ENCODE results near the gene NUP50. TPM values are rescaled to one million over a fixed set of nuclear protein-coding genes. Genes with fewer than 3 reads are reported as not detected.

Gene NUP50
- polyA plus RNA-seq, 1 donor, result 18.7 TPM

DNA sequence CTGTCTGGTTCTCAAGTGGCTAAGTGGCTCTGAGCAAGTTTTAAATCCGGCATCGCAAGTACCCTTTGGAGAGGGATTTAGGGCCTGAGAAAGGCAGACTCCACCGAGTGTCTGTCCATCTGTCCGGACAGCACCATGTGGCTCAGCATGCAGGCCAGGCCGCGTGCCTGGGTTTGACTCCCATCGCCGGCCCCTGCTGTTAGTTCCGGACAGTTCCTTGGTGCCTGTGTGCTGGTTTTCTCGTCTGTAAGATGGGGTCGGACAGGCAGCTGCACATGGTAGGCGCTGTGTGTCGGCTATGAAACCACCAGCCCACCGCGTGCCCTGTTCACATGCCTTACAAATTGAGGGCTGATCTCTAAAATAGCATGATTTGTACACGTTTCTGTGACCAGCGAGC lies 31.0 kb downstream of the NUP50 start:
- DNase-seq (ENCODE audit: low read depth), result no peak

DNA sequence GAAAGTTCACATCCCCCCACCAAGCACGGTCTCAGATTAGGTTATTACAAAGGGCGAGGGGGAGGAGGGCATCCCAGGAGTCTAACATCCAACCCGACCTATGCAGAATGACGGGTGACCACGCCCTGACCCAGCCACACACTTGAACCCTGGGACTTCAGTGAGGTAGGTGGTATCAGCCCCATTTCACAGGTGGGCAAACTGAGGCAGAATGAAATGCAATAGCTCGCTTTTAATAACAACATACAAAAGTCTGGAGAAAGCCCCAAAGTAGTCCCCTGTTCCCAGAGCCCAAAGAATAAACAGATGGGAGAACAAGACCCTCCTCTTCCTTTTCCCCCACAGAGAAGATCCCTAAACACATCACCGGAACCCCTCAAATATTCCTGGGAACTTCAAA lies 31.9 kb downstream of the NUP50 start:
- no peak for DNase-seq (ENCODE audit: low read depth)

DNA sequence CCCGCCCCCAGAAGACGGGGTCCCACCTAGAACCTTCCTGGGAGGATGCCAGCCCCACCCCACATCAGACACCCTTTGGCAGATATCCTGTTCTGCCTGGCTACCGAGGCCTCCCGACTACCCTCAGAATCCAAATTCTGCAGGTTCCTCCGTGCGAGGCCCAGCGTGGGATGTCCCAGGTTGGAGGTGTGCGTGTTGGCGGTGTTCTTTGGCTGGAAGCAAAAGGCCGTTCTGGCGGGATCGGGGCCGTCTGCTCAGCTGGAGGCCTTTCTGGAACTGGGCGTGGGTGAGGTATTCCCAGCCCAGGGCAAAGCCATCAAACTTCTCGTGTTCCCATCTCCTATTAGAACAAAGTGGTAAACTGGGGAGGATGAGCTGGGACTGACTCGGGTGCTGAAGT lies 32.6 kb downstream of the NUP50 start:
- no peak for DNase-seq (ENCODE audit: low read depth)

DNA sequence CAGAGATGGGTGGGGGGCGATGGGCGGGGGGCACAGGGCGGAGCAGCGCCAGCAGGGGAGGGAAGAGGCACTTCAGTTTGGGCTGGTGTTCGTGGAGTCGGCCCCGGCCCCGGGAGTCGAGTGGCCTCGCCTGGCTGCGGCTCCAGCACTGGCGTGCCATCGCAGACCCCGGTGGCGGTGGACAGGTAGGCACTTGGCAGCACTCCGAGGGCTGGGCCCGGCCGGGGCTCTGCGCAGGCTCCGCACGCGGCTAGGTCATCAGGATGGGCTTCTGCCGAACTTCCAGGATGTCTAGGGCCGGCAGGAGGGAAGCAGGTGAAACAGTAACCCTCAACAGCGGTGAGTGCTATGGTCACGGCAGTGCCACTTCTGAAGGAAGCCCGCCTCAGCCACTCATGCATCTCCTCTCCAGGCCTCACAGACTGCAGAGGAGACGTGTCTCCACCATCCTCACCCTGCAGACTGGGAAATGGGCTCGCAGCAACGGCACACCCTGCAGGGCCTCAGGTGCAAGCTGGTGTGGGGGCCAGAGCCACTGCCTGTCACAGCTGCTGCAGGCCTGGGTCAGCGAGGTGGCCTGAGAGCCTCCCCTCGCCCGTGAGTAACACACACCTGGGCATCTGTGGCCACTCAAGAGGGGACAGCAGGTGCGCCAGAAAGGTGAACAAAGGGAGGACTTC lies 33.3 kb downstream of the NUP50 start:
- no peak for DNase-seq (ENCODE audit: low read depth)

DNA sequence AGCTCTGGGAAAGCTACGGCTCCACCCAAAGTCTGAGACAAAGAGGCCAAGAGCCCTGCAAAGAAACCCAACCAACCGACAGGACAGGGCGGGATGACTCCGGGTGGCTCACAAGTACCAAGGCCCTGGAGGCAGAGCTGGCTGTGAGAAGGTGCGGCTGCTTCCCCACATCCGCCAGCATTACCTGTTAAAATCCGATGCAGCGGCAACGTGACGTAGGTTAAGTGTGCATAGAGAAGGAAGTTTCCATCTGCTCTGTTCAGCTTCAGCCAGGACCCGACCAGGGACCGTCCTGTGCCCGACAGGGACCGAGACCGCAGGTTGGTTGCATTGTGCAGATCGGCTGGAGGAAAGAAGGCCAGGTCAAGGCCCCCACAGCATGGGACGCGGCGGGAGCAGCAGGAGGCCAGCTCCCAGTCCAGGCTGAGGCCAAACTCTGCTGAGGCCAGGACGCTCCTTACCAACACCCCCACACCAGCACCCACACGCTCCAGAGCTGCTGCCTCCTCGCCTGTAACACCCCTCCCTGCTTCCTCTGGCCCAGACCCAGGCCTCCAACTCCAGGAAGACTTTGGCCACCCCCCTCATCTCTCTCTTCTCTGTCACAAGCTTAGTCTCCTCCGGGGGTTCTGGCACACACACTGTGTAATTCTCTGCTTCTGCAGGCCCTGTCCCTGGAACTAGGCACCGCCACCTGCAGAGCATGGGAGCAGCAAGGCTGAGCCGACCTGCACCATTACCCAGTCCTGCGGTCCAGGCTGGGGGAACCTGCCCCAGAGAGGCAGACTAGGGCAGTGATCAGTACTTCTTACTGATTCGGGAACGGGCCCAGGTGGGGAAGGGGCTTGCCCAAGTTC lies 34.1 kb downstream of the NUP50 start:
- no peak for DNase-seq (ENCODE audit: low read depth)

DNA sequence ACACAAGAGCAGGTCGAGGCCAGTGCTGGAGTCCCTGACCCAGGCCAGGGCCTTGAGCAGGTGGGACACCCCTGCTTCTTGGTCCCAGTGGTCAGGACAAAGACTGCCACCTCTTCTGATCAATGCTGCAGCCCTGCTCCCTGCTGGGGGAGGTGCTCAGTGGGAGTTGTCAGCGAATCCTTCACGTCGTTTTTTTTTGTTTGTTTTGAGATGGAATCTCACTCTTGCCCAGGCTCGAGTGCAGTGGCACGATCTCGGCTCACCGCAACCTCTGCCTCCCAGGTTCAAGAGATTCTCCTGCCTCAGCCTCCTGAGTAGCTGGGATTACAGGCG lies 34.7 kb downstream of the NUP50 start:
- no peak for DNase-seq (ENCODE audit: low read depth)

DNA sequence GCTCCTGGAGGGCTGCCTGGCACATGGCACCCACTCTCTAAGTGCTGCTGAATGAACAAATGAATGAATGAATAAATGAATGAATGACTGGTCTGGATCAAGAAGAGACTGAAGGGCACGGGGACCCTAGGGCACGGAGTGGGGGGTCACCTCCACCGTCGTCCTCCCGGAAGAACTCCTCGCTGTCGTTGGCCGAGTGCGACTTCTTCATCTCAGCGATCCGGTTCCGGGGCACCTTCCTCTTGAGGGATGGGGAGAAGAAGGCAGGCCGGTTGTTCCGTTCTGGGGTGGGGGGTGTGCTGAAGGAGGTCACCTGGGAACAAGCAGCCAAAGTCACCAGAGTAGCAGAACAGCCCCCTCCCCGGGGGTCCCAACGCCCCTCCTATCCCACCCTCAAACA lies 36.0 kb downstream of the NUP50 start:
- DNase-seq (ENCODE audit: low read depth), result no peak

DNA sequence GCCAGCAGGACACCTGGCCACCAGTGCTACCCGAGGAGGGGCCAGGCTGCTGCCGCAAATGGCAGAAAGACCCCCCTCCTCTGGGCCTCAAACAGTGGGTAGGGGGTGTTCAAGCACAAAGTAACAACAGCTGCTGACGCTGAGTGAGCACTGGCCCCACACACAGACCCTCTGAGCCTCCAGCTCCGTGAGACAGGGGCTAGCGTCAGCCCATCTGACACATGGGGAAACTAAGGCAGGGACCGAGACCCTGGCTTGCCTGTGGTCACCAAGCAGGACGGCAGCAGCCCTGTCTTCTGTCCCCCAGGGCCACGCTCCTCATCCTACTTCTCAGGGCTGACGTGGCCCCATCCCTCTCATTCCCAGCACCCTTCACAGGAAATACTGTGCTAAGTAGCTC lies 36.5 kb downstream of the NUP50 start:
- no peak for DNase-seq (ENCODE audit: low read depth)

DNA sequence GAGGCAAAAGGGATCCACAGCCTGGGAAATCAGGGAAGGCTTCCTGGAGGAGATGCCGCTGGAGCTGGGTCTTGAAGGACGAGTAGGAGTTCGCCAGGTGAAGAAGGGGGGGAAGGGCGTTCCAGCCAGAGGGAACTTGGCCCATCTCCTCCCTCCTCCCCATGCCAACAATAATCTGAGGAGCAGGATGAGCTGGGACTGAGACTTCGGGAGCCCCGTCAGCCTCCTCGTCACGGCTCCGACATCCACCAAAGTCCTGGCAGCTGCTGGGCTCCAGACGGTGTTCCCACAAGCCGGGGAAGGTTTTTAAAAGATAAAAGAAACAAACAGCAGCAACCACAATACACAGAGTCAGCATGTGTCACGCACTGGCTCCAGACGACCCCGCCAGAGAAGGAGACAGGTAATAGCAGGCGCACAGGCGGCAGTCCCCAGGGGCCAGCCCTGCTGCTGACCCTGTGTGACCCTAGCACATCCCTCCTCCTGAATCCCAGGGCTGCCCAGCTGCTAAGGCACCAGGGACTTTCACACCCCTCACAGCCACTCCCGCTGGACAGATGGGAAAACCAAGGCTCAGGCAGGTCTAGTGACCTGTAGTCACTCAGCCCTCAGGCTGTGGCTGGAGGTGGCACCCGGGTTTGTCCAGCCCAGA lies 37.3 kb downstream of the NUP50 start:
- DNase-seq (ENCODE audit: low read depth), result no peak

DNA sequence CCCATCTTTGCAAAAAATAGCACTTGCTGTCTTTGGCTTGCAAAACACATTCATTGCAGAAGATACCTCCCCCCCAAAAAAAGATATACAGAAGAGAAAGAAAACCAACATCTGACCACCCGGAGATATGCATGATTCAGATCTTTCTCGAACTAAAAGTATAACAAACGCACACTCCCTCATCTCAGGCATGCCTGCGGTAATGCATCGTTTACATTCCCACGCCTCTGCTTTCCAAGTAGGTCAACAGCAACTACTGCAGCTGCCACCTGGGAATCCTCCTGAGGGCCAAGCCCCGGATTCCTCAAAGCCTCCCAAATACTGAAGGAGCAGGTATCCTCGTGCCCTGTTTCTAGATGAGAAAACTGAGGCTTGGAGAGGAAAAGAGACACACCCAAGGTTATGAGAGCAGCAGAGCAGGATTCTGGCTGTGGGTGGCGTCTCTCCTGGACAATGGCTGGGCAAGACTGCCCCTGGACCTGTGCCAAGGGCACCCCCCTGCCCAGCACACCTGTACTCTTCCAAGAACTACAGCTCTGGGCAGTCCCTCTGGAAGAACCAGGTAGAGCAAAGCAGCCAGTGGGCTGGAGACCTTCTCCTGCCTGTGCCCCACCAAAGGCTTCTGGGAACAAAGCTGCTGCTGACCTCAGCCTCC lies 38.1 kb downstream of the NUP50 start:
- no peak for DNase-seq (ENCODE audit: low read depth)

DNA sequence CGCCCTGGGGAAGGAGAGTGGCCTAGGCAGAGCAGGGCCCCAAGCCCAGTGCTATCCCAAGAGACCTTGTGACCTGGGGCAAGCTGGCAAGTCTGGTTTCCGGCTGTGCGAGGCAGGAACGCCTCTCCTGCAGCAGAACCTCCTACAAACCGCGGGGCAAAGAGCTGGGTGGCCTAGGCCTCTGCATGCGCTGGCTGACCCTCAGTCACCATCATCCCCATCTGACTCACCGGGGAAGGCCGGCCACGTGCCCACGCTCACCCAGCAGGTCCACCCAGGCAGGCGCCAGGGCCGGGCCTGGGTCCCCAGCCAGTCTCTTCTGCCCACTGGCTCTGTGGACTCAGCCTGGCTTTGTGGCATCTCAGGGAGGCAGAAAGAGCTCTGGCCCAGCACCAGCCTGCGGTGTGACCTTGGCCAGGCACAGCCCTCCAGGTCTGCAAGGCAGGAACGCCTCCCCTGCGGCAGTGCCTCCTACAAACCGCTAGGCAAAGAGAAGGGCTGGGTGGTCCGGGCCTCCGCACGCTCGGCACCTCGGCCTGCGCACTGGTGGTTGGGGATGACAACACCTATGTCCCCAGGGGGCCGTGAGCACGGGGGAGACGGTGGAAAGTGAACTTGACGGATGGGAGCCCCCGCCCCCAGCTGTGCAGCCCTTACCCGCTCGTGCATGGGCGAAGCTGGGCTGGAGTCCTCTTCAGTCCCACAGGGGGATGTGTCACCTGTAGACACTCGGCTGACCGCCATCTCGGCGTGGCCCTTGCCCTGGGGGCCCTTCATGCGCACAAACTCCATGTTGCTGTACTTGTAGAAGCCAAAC lies 38.8 kb downstream of the NUP50 start:
- DNase-seq (ENCODE audit: low read depth), result no peak

DNA sequence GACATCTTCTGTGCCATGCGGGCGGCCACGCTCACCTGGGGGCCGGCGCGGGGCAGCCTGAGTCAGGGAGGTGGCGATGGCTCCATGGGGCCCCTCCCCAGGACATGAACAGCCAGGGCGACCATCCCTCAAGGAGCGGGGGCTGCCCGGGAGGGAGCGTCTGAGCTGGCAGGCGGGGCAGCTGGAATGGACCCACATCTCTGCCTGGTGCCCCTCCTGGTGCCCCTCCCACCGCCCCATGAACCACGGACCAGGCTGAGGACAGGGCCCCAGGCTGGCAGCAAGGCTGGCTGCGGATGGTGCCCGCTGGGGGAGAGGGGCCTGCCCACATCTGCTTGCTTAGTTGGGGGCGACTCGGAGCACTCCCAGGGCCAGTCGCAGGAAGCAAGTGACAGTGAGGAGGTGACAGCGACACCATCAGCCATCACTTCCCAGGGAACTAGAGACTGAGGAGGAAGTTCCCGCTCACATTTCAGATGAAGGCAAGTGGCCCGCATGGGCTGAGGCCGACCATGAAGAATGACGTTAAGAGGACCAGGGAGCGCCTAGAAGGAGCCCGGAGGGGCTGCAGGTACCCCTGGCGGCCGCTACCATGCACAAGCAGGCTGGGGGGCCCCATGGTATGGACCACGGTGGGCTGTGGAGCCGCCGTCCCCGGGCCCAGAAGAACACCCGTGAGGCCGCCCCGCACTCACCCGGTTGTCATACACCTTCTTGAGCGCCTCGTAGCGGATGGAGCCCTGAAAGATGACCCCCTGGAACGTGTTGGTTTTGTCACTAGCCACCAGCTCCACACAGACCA lies 39.6 kb downstream of the NUP50 start:
- no peak for DNase-seq (ENCODE audit: low read depth)

DNA sequence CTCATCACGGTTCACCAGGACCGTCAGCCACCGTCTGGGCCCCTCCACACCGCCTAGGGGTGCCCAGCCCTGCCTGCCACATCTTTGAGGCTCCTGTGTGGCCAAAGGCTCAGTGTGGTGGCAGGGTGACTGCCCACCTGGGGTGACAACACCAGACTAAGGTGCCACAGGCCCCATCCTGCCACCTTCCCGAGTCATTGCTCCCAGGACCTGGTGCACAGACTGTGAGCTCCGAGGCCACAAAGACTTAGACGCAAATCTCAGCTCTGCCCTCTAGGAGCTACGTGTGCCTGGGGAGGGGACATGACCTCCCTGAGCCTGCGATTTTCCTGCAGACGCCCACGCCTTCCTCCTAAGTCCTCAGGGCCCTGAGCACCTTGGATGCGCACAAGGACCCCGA lies 40.5 kb downstream of the NUP50 start:
- no peak for DNase-seq (ENCODE audit: low read depth)

DNA sequence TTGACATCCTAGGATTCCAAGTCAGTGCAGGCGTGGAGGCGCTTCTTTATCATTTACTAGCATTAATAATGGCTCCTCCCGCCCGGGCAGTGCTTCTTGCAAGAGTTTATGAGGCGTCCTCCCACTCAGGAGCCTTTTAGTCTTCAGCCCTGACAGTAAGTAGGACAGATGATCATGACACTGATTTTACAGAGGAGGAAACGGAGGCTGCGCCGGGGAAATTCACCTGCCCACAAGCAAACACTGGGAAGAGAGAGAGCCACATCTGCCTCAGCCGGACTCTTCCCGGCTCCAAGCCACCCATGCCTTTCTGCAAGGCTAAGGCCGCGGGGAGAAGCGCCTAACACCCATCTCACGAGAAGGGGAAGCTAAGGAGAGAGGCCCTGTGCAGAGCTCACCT lies 41.1 kb downstream of the NUP50 start:
- DNase-seq (ENCODE audit: low read depth), result no peak

DNA sequence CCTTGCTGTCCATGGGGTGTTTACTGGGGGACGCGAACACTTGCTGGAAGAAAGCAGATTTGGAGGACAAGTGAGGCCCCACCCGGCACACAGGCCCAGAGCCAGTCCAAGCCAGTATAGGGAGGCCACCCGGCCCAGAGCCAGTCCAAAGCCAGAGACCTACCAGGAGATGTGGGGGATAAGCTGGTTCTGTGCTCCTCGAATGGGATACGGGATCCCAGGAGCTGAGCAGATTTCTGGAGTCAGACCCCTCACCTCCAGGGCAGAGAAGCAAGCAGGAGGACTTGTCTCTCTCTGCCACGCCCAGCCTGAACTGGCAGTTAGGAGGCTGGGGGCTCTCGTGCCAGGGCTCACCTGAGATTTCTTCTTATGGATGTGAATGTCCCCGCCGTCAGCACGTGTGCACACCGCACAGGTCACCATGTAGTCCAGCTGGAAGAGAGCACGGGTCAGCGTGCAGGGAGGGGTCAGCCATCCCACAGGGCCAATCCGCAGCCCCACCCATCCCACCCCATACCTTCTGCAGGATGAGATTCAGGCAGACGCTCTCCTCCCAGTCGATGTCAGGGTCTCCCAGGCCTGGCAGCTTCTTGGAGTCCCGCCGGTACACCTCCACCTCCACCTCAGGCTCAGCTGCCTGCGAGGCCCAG lies 41.7 kb downstream of the NUP50 start:
- no peak for DNase-seq (ENCODE audit: low read depth)

DNA sequence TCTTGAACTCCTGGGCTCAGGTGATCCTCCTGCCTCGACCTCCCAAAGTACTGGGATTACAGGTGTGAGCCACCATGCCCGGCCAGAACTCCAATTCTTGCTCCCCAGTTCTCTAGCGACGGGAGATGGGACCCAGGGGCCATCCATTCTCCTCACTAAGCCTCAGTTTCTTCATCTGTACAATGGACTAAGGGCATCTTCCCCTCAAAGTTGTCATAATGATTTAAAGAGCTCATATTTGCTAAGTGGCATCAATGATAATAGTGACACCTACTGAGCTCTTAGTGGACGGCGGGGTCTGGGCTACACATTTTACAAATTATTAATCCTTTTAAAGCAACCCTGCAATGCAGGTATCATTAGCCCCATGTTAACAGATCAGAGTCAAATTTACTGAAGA lies 42.5 kb downstream of the NUP50 start:
- DNase-seq (ENCODE audit: low read depth), result no peak

DNA sequence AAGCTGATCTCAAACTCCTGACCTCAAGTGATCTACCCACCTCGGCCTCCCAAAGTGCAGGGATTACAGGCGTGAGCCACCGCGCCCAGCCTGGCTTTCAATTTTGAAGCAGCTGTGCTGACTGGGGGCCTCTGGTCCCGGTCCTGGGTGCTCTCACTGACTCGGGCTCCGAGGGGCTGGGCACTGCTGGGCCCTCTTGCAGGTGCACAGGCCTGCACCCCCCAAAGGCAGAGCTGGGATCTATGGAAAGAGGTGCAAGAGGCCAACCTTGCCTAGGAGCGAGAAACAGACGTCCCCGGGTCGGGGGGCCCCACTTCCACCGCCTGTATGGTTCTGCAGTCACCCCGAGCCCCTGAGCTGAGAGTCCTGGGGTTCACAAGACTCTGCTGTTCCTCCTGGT lies 43.8 kb downstream of the NUP50 start:
- no peak for DNase-seq (ENCODE audit: low read depth)

DNA sequence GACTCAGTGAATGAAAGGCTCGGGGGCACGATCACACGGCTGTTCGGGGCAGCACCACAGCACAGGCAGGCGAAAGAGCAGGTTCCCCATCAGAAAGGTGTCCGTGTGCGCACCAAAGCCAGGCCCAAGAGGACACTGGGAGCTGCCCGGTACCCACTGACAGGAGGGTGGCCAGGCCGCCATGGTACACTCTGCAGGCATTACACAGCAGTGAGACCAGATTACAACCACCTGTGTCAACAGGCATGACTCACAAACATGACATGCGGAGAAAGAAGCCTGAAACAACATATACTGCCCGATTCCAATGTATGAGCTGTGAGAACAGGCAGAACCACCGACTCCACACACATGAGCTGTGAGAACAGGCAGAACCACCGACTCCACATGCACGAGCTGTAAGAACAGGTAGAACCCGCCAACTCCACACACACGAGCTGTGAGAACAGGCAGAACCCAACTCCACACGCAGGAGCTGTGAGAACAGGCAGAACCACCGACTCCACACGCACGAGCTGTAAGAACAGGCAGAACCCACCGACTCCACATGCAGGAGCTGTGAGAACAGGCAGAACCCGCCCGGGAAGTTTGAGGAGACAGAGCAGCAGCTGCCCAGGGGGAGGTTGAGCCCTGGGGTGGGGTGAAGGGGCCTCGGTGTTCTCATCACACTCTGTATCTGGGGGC lies 44.4 kb downstream of the NUP50 start:
- no peak for DNase-seq (ENCODE audit: low read depth)

DNA sequence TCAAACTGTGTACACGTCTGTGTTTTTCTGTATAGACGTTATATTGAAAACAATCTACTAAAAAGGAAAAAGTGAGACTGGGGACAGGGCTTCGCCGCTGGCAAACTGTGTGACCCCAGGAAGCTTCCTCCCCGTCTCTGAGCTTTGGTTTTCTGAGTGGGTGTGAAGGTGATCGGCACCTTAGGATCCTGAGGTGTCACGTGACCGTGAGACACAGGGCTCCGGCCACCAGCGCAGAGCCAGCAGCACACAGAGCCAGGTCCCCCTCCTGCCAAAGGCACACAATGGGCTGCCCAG lies 44.9 kb downstream of the NUP50 start:
- DNase-seq (ENCODE audit: low read depth), result no peak

Measured in forelimb muscle (tissue), 1 donor.